WI38 (cell line): Measurements from ENCODE around the gene MTRF1L.

Experiments
- H3K4me3 ChIP-seq: 2 replicates; pipeline ENCODE4 v1.5.1; 2011; ENCODE audit warnings: low read depth, mild to moderate bottlenecking, control low read depth, low read length
- TF ChIP-seq, protein P1 (sequence below): IDR thresholded peaks from 2 replicates; pipeline ENCODE4 v1.5.1; 2012; ENCODE audit warnings: low read depth, mild to moderate bottlenecking, control low read depth, low read length

Gene MTRF1L

DNA sequence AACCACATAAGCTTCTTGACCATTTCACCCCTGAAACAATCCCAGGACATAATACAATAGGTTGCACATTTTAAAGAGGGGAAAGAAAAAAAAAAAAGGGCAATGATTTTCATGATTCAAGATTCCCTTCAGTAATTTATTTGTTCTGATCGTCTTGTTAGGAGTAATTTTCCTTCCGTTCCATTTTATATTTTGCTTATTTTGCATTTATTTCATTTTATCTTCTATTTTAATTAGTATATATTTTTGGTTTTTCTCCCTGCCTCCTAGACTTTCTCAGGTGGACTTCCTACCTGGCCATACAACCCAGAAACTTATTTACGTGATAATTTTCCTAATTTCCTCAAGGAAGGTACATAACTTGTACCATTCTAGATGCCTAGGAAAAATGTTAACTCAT, 52.3 kb downstream of the MTRF1L start:
- TF ChIP-seq, protein P1, sequence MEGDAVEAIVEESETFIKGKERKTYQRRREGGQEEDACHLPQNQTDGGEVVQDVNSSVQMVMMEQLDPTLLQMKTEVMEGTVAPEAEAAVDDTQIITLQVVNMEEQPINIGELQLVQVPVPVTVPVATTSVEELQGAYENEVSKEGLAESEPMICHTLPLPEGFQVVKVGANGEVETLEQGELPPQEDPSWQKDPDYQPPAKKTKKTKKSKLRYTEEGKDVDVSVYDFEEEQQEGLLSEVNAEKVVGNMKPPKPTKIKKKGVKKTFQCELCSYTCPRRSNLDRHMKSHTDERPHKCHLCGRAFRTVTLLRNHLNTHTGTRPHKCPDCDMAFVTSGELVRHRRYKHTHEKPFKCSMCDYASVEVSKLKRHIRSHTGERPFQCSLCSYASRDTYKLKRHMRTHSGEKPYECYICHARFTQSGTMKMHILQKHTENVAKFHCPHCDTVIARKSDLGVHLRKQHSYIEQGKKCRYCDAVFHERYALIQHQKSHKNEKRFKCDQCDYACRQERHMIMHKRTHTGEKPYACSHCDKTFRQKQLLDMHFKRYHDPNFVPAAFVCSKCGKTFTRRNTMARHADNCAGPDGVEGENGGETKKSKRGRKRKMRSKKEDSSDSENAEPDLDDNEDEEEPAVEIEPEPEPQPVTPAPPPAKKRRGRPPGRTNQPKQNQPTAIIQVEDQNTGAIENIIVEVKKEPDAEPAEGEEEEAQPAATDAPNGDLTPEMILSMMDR = no peak
- H3K4me3 ChIP-seq = no peak overlapping the region

DNA sequence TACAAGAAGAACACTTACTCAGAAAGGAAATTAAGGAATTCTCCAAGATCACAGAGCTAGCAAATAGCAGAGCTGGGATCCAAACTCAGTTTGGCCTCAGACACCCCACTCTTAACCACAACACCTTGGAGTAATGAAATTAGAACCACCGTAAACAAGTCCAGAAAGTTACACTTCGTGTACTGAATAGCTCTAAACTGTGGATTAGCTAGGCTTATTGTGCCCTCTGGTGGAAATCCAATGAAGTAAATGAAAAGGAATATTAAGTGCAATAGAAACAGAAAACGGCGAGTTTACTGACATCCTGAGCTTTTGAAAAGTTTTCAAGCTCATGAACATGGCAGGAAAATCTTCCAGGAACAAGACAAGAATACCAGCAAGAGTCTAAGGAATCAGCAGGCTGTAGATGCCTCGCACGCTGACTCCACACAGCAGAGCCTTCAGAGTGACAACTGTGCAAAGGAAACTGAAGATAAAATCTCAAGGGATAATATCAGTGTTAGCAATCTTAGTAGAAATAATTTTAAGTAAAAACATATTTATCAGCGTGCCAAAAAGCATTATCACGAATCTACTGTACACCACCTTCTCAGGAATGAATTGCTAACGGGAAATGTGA, 54.2 kb downstream of the MTRF1L start:
- TF ChIP-seq, protein P1 = peak; percentile 35; the same call in 1 of the 2 replicates
- H3K4me3 ChIP-seq = no peak overlapping the region

DNA sequence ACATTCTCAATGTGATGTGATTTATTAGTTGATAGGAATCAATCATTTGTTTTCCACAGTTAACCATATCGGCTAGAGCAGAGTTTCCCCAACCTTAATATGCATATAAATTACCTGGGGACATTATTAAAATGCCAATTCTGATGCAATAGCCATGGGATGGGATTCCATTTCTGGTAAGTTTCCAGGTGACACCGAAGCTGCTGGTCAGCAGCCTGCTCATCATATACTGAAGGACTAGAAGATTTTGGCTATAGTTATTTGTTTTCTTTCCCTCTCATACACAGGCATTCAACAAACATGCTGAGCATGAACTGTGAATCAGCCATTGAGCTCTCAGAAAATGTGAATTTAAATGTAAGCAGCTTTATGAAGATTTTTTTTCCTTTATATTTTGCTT, 55.5 kb downstream of the MTRF1L start:
- TF ChIP-seq, protein P1 = no peak
- H3K4me3 ChIP-seq = no peak overlapping the region

DNA sequence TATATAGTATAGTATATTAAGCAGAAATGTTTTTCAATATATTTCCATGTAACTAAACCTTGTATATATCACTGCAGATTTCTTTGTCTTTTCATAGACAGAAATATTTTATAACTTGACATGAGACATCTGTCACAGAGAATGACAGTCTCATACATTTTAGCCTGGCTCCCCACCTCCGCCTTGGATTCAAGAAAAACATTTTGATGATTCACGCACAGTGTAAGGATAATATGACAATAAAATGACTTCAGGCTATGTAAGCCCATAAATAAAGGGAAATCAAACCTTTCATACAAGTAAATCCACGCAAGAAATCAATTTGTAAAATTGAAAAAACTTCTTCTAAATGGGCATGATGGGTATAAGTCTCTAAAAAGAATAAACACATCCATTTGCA, 56.0 kb downstream of the MTRF1L start:
- TF ChIP-seq, protein P1 = no peak
- H3K4me3 ChIP-seq = no peak overlapping the region

DNA sequence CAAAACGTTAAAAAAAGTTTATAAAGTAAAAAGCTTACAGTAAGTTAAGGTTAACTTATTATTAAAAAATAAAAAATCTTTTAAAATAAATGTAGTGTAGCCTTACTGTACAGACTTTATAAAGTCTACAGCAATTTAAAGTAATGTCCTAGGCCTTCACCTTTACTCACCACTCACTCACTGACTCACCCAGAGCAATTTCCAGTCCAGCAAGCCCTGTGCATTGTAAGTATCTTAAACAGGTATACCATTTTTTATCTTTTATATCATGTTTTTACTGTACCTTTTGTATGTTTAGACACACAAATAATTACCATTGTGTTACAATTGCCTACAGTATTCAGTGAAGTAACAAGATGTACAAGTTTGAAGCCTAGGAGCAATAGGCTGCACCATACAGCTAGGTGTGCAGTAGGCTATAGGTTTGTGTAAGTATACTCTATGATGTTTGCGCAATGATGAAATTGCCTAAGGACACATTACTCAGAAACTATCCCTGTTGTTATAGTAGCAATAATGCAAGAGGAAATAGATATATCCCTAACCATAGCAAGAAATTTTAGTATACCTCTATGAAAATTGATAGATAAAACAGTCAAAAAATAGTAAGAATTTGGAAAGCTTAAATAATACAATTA, 59.1 kb downstream of the MTRF1L start:
- TF ChIP-seq, protein P1 = no peak
- H3K4me3 ChIP-seq = no peak overlapping the region

DNA sequence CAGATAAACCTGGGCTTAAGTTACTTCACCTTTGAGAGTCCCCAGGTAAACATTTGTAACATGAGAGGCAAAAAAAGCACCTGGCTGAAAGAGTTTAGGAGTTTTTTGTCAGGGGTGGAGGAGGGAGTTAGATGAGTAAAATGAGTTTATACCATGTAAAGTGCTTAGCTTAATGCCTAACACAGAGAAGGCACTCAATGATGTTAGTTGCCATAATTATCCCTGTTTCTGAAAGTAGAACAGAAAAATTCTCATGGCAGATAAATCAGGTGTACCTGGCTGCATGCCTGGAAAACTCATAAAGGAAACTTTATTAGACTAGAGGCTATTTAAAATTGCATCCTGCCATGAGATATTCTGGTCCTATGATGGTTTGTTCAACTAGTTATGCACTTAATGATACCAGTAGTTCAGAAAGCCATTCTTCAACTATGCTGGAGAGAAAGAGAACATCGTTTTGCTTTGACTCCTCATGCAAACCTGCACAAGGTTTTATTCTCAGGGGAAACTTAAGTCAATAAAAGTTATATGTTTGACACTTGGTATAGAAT, 60.1 kb downstream of the MTRF1L start:
- TF ChIP-seq, protein P1 = no peak
- H3K4me3 ChIP-seq = no peak overlapping the region

DNA sequence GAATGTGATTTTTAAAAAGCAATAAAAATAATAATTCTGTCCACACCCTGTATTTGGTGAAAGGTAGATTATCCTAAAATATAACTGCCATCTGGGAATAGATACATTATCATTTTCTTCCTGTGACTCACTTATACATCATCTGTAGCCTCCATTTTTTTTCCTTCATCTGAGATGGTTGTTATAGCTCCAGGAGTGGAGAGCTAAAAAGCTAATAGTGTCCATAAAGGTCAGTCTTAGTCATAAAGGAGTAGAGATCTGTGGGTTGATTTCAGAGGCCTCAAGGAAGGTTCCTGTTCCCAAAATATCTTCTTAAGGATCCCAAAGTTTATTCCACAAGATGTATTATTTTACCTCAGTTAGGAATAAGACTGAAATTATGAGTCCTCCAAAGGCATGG, 60.8 kb downstream of the MTRF1L start:
- TF ChIP-seq, protein P1 = no peak
- H3K4me3 ChIP-seq = no peak overlapping the region
